CD4-positive, alpha-beta T cell treated with Interleukin-4 for 4 hours (primary cell): ENCODE results near the gene DNAJC1.
"Not testable (repeated sequence)": the region's sequence is repeated elsewhere in the genome, so short reads cannot be mapped to it uniquely, and the experiment has no call there.

ENCODE experiments used
- DNase-seq: peaks from one replicate; pipeline ENCODE4 v3.0.0-alpha.2; 2020

Gene DNAJC1

GRCh38 chr10:21894648-21895342, 108.7 kb downstream of the DNAJC1 start:
- DNase-seq, result no peak

GRCh38 chr10:21891439-21891838, 112.1 kb downstream of the DNAJC1 start:
- peak; percentile 14 for DNase-seq

GRCh38 chr10:21889477-21890275, 113.9 kb downstream of the DNAJC1 start:
- no peak for DNase-seq

GRCh38 chr10:21888959-21889358, 114.6 kb downstream of the DNAJC1 start:
- peak; percentile 19 for DNase-seq

- no peak for DNase-seq
Observed at GRCh38 chr10:21885940-21886339, 117.6 kb downstream of the DNAJC1 start.

GRCh38 chr10:21873198-21873597, 130.3 kb downstream of the DNAJC1 start:
- DNase-seq, result no peak

GRCh38 chr10:21872771-21873170, 130.8 kb downstream of the DNAJC1 start:
- DNase-seq, result not testable (repeated sequence)

GRCh38 chr10:21870849-21871248, 132.7 kb downstream of the DNAJC1 start:
- DNase-seq, result no peak

- DNase-seq, result not testable (repeated sequence)
Observed at GRCh38 chr10:21869087-21869486, 134.4 kb downstream of the DNAJC1 start.

GRCh38 chr10:21860718-21861117, 142.8 kb downstream of the DNAJC1 start:
- no peak for DNase-seq

- no peak for DNase-seq
Observed at GRCh38 chr10:21858455-21858854, 145.1 kb downstream of the DNAJC1 start.

GRCh38 chr10:21849607-21850006, 153.9 kb downstream of the DNAJC1 start:
- DNase-seq, result no peak

- no peak for DNase-seq
Observed at GRCh38 chr10:21843645-21844044, 159.9 kb downstream of the DNAJC1 start.

GRCh38 chr10:21841273-21841672, 162.3 kb downstream of the DNAJC1 start:
- not testable (repeated sequence) for DNase-seq

GRCh38 chr10:21837487-21837886, 166.0 kb downstream of the DNAJC1 start:
- not testable (repeated sequence) for DNase-seq

- DNase-seq, result not testable (repeated sequence)
Observed at GRCh38 chr10:21834574-21834973, 169.0 kb downstream of the DNAJC1 start.

- DNase-seq, result no peak
Observed at GRCh38 chr10:21832821-21833130, 170.8 kb downstream of the DNAJC1 start.

- no peak for DNase-seq
Observed at GRCh38 chr10:21831986-21832820, 171.3 kb downstream of the DNAJC1 start.

GRCh38 chr10:21830037-21830436, 173.5 kb downstream of the DNAJC1 start:
- DNase-seq, result no peak

GRCh38 chr10:21827308-21827707, 176.2 kb downstream of the DNAJC1 start:
- DNase-seq, result no peak

GRCh38 chr10:21826725-21827124, 176.8 kb downstream of the DNAJC1 start:
- no peak for DNase-seq

- DNase-seq, result no peak
Observed at GRCh38 chr10:21825345-21825744, 178.2 kb downstream of the DNAJC1 start.

- no peak for DNase-seq
Observed at GRCh38 chr10:21824409-21824808, 179.1 kb downstream of the DNAJC1 start.

- no peak for DNase-seq
Observed at GRCh38 chr10:21823617-21824016, 179.9 kb downstream of the DNAJC1 start.
